ENCODE data around the gene SLF1. TPM values are rescaled to one million over a fixed set of nuclear protein-coding genes. Genes with fewer than 3 reads are reported as not detected.

SLF1 gene
- total and polyA plus RNA-seq, 2 donors (not counting 1 experiment from before 2014, with no cell fraction given): 3.5 to 15.2 TPM

GRCh38 chr5:94736498-94736897, 118.0 kb downstream of the SLF1 start:
- H2AFZ ChIP-seq (ENCODE audit: insufficient read depth, low read depth, low read length, poor library complexity, severe bottlenecking): no peak overlapping the region
- no peaks in the 10 kb centered on the region for H3K9me3 Mint-ChIP-seq (ENCODE audit: insufficient read depth)
- H3K9ac ChIP-seq (ENCODE audit: low read length): no peak overlapping the region
- no peaks in the 10 kb centered on the region for H3K27me3 ChIP-seq (replicated peaks in 1 of 4; ENCODE audit: control extremely low read depth in 1 of 4, control insufficient read depth in 3 of 4, insufficient read depth in 4 of 4, low read length in 3 of 4)
- no peak overlapping the region for H3K27ac Mint-ChIP-seq
- ChIA-PET POLR2A (no interaction called here), CTCF (interaction anchor here (1.8 to 3.7 kb wide), 5 partner anchors 10 to 213 kb away, joined by 8 to 62 read pairs (median 19); no protein-coding TSS in a partner anchor)
- H3K36me3 ChIP-seq (replicated peaks in 1 of 2; ENCODE audit: control extremely low read depth in 1 of 2, control insufficient read depth in 1 of 2, extremely low read depth in 1 of 2, insufficient read depth in 2 of 2, low read length in 1 of 2): no peaks in the 10 kb centered on the region
- no peak overlapping the region for H3K4me3 ChIP-seq (ENCODE audit: control extremely low read depth in 1 of 5, extremely low read depth in 1 of 5, insufficient read depth in 1 of 5, low read depth in 2 of 5, low read length in 4 of 5)
- H3K4me1 Mint-ChIP-seq: no peaks in the 10 kb centered on the region
- no peak for DNase-seq
- H3K9me3 ChIP-seq (ENCODE audit: control extremely low read depth in 1 of 3, control insufficient read depth in 2 of 3, insufficient read depth in 1 of 3, low read length in 2 of 3): no peaks in the 10 kb centered on the region
- intact Hi-C loops (cut with micrococcal nuclease): no loop called here
- no peak overlapping the region for H3K4me2 ChIP-seq (replicated peaks; ENCODE audit: low read depth, low read length, poor library complexity, severe bottlenecking)
- ATAC-seq (ENCODE audit: low read depth): no peak
- H3K27ac ChIP-seq (ENCODE audit: low read length in 2 of 2): no peak overlapping the region
- no peak overlapping the region for H3K4me3 Mint-ChIP-seq
- H3K4me1 ChIP-seq (ENCODE audit: control insufficient read depth in 2 of 2, insufficient read depth in 2 of 2, low read length in 2 of 2): no peaks in the 10 kb centered on the region
- no peaks in the 10 kb centered on the region for H4K20me1 ChIP-seq (ENCODE audit: control insufficient read depth, insufficient read depth, low read length, poor library complexity, severe bottlenecking)
- no peak for TF ChIP-seq CTCF (IDR thresholded peaks at IDR 0.05)
- no peak for TF ChIP-seq EZH2 (IDR thresholded peaks at IDR 0.05; ENCODE audit: borderline replicate concordance, insufficient read depth, low read depth, low read length, poor library complexity, severe bottlenecking)
- WGBS (ENCODE audit: insufficient coverage): no CpG with 5 or more reads among the region's 1 CpG
- no peaks in the 10 kb centered on the region for H3K79me2 ChIP-seq (ENCODE audit: control insufficient read depth, insufficient read depth, low read length)
- no peaks in the 10 kb centered on the region for H3K27me3 Mint-ChIP-seq

- no CpG with 5 or more reads among the region's 2 CpGs for WGBS (ENCODE audit: insufficient coverage)
- H4K20me1 ChIP-seq (ENCODE audit: control insufficient read depth, insufficient read depth, low read length, poor library complexity, severe bottlenecking): no peaks in the 10 kb centered on the region
Measured at GRCh38 chr5:94740286-94740685, 121.8 kb downstream of the SLF1 start.

More at GRCh38 chr5:94740286-94740685, 121.8 kb downstream of the SLF1 start:
- TF ChIP-seq CTCF (IDR thresholded peaks at IDR 0.05) (no peak), EZH2 (IDR thresholded peaks at IDR 0.05; ENCODE audit: borderline replicate concordance, insufficient read depth, low read depth, low read length, poor library complexity, severe bottlenecking) (no peak)
- Histone ChIP-seq H3K27ac (ENCODE audit: low read length in 2 of 2) (no peak overlapping the region), H3K79me2 (ENCODE audit: control insufficient read depth, insufficient read depth, low read length) (no peaks in the 10 kb centered on the region), H3K9me3 (ENCODE audit: control extremely low read depth in 1 of 3, control insufficient read depth in 2 of 3, insufficient read depth in 1 of 3, low read length in 2 of 3) (no peaks in the 10 kb centered on the region), H3K36me3 (replicated peaks in 1 of 2; ENCODE audit: control extremely low read depth in 1 of 2, control insufficient read depth in 1 of 2, extremely low read depth in 1 of 2, insufficient read depth in 2 of 2, low read length in 1 of 2) (no peaks in the 10 kb centered on the region), H3K9ac (ENCODE audit: low read length) (no peak overlapping the region), H3K4me3 (ENCODE audit: control extremely low read depth in 1 of 5, extremely low read depth in 1 of 5, insufficient read depth in 1 of 5, low read depth in 2 of 5, low read length in 4 of 5) (no peak overlapping the region), H3K27me3 (replicated peaks in 1 of 4; ENCODE audit: control extremely low read depth in 1 of 4, control insufficient read depth in 3 of 4, insufficient read depth in 4 of 4, low read length in 3 of 4) (no peaks in the 10 kb centered on the region), H3K4me2 (replicated peaks; ENCODE audit: low read depth, low read length, poor library complexity, severe bottlenecking) (no peak overlapping the region), H3K4me1 (ENCODE audit: control insufficient read depth in 2 of 2, insufficient read depth in 2 of 2, low read length in 2 of 2) (peaks cover 0 to 6% of the 10 kb centered on the region in 2 donors), H2AFZ (ENCODE audit: insufficient read depth, low read depth, low read length, poor library complexity, severe bottlenecking) (no peak overlapping the region)
- ATAC-seq (ENCODE audit: low read depth): no peak
- Mint-ChIP-seq H3K27ac (no peak overlapping the region), H3K4me3 (no peak overlapping the region), H3K27me3 (no peaks in the 10 kb centered on the region), H3K4me1 (peaks cover 7% of the 10 kb centered on the region), H3K9me3 (ENCODE audit: insufficient read depth) (no peaks in the 10 kb centered on the region)
- ChIA-PET CTCF (interaction anchor here (1.3 to 2.2 kb wide), 3 partner anchors 127 to 222 kb away, joined by 3 to 9 read pairs (median 3); no protein-coding TSS in a partner anchor), POLR2A (no interaction called here)
- intact Hi-C loops (cut with micrococcal nuclease): loop anchor here (10.0 kb wide), 1 partner anchor 105 kb away; no protein-coding TSS in a partner anchor
- no peak for DNase-seq

Data from B cell (primary cell).